ENCODE measurements around the gene GALNT13. TPM values are rescaled to one million over a fixed set of nuclear protein-coding genes. Genes with fewer than 3 reads are reported as not detected.

Gene GALNT13
- total and polyA plus RNA-seq, 10 of the 15 experiments (the other 5 are each of a cell fraction or from before 2014, with no cell fraction given) = 0.04 TPM; not detected in 9

GRCh38 chr2:154291927-154292326, 420.2 kb downstream of the GALNT13 start:
- no peak overlapping the region for H3K9ac ChIP-seq (ENCODE audit: control insufficient read depth, insufficient read depth, low read length)
- no peaks in the 10 kb centered on the region for H4K20me1 ChIP-seq (ENCODE audit: control insufficient read depth, insufficient read depth)
- no peak overlapping the region for H3K27ac ChIP-seq (ENCODE audit: control insufficient read depth, insufficient read depth)
- no peaks in the 10 kb centered on the region for H3K4me1 ChIP-seq (ENCODE audit: control insufficient read depth, insufficient read depth, low read length)
- in situ Hi-C loops (cut with MboI) = no loop called here
- WGBS (ENCODE audit: insufficient coverage, insufficient replicate concordance, low lambda C conversion rate, missing lambda C conversion rate) = 0% methylated on average over 3 of the region's 3 CpGs
- ChIA-PET SMC1A (ENCODE audit: uncharacterized antibody, unreplicated experiment) (no interaction called here), POLR2A (no interaction called here), CTCF (no interaction called here), RAD21 (ENCODE audit: unreplicated experiment) (no interaction called here)
- ATAC-seq (no peak), DNase-seq (ENCODE audit: low read depth, low spot score) (no peak), FAIRE-seq (no peak)
- H3K27me3 ChIP-seq (replicated peaks in 1 of 2; ENCODE audit: control insufficient read depth in 2 of 2, insufficient read depth in 2 of 2, low read length in 1 of 2) = no peaks in the 10 kb centered on the region
- no peak overlapping the region for H3K4me3 ChIP-seq
- no TSS peak for BruUV-seq (replicated peaks)
- intact Hi-C loops (cut with micrococcal nuclease; ENCODE audit: unreplicated experiment) = no loop called here
- no peaks in the 10 kb centered on the region; the same call in 2 of the 3 replicates for H3K9me3 ChIP-seq (replicated peaks; ENCODE audit: control insufficient read depth, insufficient read depth, low read length)
- no peak overlapping the region for H3K4me2 ChIP-seq (ENCODE audit: control insufficient read depth, insufficient read depth)
- H2AFZ ChIP-seq (ENCODE audit: control insufficient read depth, low read depth, low read length) = no peak overlapping the region
- H3K79me2 ChIP-seq (ENCODE audit: control insufficient read depth, insufficient read depth, low read length) = no peaks in the 10 kb centered on the region
- no peaks in the 10 kb centered on the region for H3K36me3 ChIP-seq (ENCODE audit: control insufficient read depth in 2 of 2, insufficient read depth in 2 of 2, low read length in 1 of 2)
- no peak for TF ChIP-seq CBX5 (IDR thresholded peaks at IDR 0.05; ENCODE audit: low read depth)
- no peak for TF ChIP-seq STAT3 (IDR thresholded peaks at IDR 0.05; ENCODE audit: low read depth, low read length)
- TF ChIP-seq, protein P1, sequence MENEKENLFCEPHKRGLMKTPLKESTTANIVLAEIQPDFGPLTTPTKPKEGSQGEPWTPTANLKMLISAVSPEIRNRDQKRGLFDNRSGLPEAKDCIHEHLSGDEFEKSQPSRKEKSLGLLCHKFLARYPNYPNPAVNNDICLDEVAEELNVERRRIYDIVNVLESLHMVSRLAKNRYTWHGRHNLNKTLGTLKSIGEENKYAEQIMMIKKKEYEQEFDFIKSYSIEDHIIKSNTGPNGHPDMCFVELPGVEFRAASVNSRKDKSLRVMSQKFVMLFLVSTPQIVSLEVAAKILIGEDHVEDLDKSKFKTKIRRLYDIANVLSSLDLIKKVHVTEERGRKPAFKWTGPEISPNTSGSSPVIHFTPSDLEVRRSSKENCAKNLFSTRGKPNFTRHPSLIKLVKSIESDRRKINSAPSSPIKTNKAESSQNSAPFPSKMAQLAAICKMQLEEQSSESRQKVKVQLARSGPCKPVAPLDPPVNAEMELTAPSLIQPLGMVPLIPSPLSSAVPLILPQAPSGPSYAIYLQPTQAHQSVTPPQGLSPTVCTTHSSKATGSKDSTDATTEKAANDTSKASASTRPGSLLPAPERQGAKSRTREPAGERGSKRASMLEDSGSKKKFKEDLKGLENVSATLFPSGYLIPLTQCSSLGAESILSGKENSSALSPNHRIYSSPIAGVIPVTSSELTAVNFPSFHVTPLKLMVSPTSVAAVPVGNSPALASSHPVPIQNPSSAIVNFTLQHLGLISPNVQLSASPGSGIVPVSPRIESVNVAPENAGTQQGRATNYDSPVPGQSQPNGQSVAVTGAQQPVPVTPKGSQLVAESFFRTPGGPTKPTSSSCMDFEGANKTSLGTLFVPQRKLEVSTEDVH (IDR thresholded peaks at IDR 0.05; ENCODE audit: low read depth, partially characterized antibody) = no peak
- TF ChIP-seq EGR1 (IDR thresholded peaks at IDR 0.05; ENCODE audit: borderline replicate concordance in 1 of 2, low read depth in 2 of 2, low read length in 2 of 2) = no peak
- no peak for TF ChIP-seq SP1 (IDR thresholded peaks at IDR 0.05; ENCODE audit: low read depth, low read length)
- TF ChIP-seq ASH2L (IDR thresholded peaks at IDR 0.05; ENCODE audit: borderline replicate concordance, low read depth) = no peak
- TF ChIP-seq RAD51 (IDR thresholded peaks at IDR 0.05) = no peak
- TF ChIP-seq ZNF207 (IDR thresholded peaks at IDR 0.05; ENCODE audit: borderline replicate concordance) = no peak
- no peak for TF ChIP-seq SIX5 (IDR thresholded peaks at IDR 0.05; ENCODE audit: low read depth, low read length, severe bottlenecking)
- TF ChIP-seq ETV6 (conservative IDR thresholded peaks at IDR 0.05 in 1 of 2, IDR thresholded peaks at IDR 0.05 in 1 of 2; ENCODE audit: borderline replicate concordance in 1 of 2, low read depth in 1 of 2) = no peak
- TF ChIP-seq SREBF1 (IDR thresholded peaks at IDR 0.05; ENCODE audit: low read length) = no peak
- TF ChIP-seq GATAD2B (conservative IDR thresholded peaks at IDR 0.05; ENCODE audit: low read depth) = no peak
- TF ChIP-seq GABPA (IDR thresholded peaks at IDR 0.05; ENCODE audit: low read depth) = no peak
- no peak for TF ChIP-seq NKRF (conservative IDR thresholded peaks at IDR 0.05)
- no peak for TF ChIP-seq KAT2A (conservative IDR thresholded peaks at IDR 0.05; ENCODE audit: control insufficient read depth, low read depth, low read length)
- no peak for TF ChIP-seq ATF7 (IDR thresholded peaks at IDR 0.05; ENCODE audit: low read depth)
- no peak for TF ChIP-seq SMAD1 (IDR thresholded peaks at IDR 0.05; ENCODE audit: low read depth, partially characterized antibody)
- TF ChIP-seq, protein P2, sequence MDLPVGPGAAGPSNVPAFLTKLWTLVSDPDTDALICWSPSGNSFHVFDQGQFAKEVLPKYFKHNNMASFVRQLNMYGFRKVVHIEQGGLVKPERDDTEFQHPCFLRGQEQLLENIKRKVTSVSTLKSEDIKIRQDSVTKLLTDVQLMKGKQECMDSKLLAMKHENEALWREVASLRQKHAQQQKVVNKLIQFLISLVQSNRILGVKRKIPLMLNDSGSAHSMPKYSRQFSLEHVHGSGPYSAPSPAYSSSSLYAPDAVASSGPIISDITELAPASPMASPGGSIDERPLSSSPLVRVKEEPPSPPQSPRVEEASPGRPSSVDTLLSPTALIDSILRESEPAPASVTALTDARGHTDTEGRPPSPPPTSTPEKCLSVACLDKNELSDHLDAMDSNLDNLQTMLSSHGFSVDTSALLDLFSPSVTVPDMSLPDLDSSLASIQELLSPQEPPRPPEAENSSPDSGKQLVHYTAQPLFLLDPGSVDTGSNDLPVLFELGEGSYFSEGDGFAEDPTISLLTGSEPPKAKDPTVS (IDR thresholded peaks at IDR 0.05; ENCODE audit: low read depth, low read length) = no peak
- no peak for TF ChIP-seq MEF2A (IDR thresholded peaks at IDR 0.05; ENCODE audit: insufficient read depth, low read depth, low read length)
- no peak for TF ChIP-seq BACH1 (IDR thresholded peaks at IDR 0.05; ENCODE audit: borderline replicate concordance)

Measured in GM12878 (cell line).